Glomerular endothelial cell (primary cell): Measurements from ENCODE around the gene SYCN. TPM values are rescaled to one million over a fixed set of nuclear protein-coding genes. Genes with fewer than 3 reads are reported as not detected.

Experiments used
- DNase-seq: peaks from one replicate; pipeline ENCODE4 v3.0.0-alpha.2; 2011; ENCODE audit warnings: low read depth, low spot score; ENCODE audit errors: extremely low read depth
- total RNA-seq: library from RNA; depleted of rRNA; stranded (reverse); fragments of >200 nt; gene quantifications from 2 replicates; pipeline ENCODE4 v1.2.3, GENCODE V29; 2015

The SYCN gene
- total RNA-seq, 1 donor from 2014 or later, result not detected

- DNase-seq, result no peak
Observed at GRCh38 chr19:39173502-39173991, 30.5 kb downstream of the SYCN start.

DNA sequence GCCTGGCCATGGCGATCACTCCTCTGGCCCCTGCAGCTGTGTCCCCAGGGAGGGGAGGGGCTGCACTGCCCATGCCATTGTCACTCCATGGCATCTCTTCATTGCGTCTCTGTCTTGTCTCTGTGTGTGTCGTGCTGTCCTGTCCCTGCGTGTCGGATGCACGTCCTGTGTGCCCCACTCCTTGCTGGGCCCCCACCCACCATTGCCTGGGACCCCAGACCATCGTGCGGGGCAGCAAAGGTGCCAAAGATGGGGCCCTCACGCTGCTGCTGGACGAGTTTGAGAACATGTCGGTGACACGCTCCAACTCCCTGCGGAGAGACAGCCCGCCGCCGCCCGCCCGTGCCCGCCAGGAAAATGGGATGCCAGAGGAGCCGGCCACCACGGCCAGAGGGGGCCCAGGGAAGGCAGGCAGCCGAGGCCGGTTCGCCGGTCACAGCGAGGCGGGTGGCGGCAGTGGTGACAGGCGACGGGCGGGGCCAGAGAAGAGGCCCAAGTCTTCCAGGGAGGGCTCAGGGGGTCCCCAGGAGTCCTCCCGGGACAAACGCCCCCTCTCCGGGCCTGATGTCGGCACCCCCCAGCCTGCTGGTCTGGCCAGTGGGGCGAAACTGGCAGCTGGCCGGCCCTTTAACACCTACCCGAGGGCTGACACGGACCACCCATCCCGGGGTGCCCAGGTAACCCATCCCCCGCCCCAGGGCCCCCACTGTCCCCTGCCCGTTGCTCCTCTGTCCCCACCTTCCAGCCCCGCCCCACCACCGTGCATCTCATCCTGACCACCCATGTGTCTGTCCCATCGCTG, 31.2 kb downstream of the SYCN start:
- DNase-seq, result no peak

DNA sequence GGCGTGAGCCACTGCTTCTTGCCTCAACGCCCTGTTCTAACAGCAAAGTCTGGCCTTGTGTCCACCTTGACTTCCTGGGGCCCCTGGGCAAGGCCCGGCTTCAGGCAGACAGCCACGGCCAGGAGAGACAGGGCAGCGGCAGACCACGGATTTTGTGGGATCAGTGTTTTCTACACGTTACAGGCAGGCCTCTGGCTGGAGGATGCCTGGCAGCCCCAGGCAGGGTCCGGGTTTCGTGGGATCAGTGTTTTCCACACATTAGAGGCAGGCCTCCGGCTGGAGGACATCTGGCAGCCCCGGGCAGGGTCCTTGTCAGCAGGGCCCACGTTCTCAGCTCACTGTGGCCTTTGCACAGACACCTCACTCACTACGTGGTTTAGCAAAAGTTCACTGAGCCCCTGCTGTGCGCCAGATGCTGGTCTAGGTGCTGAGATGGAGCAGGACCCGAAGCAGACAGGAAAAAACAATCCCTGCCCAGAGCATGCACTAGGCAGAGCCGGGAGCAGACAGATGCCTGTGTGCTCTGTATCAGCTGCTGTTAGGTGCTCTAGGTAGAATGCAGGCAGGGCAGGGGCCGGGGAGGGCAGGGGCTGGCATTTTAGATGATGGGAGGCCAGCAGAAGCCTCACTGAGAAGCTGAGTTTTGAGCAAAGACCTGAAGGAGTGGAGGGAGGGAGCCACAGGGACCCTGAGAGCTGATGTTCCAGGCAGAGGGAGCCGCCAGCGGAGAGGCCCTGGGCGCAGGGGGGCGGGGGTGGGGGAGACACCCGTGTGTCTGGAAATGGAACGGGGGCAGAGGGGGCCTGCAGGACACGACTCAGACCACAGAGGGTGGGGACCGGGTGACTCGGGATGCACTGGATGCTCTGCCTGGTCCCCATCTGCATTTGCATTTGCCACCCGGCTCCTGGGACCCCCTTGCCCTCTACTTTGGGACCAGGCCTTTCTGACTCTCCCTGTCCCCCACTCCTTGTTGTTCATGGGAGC, 32.3 kb downstream of the SYCN start:
- no peak for DNase-seq

DNA sequence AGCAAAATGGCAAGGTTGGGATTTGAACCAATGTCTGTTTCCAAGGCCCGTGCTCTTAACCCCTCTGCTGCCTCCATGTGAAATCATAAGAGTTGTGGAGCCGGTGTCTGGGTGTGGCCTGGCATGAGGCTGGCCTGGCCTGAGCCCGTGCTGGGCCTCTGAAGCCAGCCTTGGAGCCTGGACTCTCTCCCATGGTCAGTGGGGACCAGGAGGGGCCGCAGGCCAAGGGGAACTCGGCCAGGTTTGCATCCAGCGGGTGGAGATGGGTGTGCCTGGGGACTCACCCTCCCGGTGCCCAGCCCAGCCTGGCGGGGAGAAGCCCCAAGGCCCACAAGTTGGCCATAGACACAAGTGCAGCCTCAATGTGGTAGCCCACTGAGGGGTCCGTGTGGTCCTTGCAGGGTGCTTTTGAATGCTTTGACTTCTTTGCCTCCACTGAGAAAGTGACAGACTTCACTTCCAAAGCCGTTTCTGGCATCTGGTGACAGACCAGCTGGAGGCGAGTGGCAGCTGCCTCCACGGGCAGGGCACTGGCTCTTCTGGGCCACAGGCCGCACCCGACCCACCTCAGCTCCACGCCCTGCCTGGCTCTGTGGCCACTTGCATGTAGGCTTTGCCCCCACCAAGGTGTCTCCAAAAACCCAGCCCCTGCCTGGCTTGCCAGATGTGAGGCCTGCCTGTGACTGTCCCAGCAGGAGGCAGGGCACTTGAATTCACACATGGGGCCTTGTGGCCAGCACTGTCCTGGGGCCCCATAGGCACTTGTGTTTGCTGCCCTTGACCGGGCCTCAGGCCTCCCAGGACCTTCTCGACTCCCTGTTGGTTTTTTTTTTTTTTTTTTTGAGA, 33.5 kb downstream of the SYCN start:
- no peak for DNase-seq

GRCh38 chr19:39169143-39169810, 34.8 kb downstream of the SYCN start:
- no peak for DNase-seq

GRCh38 chr19:39168258-39169142, 35.6 kb downstream of the SYCN start:
- no peak for DNase-seq

- DNase-seq, result no peak
Observed at GRCh38 chr19:39167461-39168257, 36.4 kb downstream of the SYCN start.

GRCh38 chr19:39166571-39167391, 37.3 kb downstream of the SYCN start:
- no peak for DNase-seq

- no peak for DNase-seq
Observed at GRCh38 chr19:39165857-39166256, 38.2 kb downstream of the SYCN start.

DNA sequence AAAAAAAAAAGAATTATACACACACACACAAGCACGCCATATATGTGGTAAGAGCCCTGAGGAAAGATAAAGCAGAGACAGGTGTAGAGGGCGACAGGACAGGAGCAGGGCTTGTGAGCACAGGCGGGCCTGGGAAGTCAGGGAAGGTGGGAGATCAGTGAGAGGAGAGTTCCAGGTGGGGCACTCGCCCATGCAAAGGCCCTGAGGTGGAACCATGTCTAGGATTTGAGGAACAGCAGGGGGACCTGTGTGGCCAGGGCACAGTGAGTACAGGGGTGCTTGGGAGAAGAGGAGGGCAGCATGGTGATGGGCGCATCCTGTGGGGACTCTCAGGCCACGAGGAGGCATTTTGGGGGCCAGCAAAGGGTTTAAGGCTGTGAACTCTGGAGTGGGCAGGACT, 39.8 kb downstream of the SYCN start:
- no peak for DNase-seq

DNA sequence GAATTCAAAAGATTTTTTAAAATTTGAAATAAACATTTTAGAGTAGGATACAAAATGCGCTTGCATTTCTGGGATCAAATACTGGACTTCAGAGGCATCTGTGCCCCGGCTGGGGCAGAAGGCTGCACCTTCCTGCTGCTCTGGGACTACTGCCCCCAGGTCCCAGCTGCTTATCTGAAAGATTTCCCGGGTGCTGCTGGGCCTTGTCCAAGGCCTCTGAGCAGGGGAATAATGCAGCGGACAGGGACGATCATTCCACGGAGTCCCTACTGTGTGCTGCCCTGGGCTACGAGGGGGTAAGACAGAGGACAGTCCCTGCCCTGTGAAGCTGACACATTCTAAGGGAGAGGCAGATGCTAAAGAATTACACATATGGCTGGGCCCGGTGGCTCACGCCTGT, 40.4 kb downstream of the SYCN start:
- DNase-seq, result no peak

- no peak for DNase-seq
Observed at GRCh38 chr19:39162441-39163043, 41.5 kb downstream of the SYCN start.

- no peak for DNase-seq
Observed at GRCh38 chr19:39160889-39161672, 43.0 kb downstream of the SYCN start.

DNA sequence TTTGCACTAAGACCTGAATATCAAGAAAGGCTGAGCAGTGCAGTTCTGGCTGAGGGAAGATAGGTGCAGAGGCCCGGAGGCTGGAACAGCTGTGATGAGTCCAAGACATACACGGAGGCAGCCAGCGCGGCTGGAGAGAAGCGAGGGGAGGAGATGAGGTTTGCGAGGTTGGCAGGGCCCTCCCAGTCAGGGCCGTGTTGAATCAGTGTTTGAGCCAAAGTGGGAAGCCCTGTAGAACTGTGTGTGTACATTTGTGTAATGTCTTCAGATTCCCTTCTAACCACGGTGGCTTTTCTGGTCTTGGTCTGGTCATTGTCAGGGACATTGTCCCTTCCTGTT, 43.6 kb downstream of the SYCN start:
- no peak for DNase-seq

DNA sequence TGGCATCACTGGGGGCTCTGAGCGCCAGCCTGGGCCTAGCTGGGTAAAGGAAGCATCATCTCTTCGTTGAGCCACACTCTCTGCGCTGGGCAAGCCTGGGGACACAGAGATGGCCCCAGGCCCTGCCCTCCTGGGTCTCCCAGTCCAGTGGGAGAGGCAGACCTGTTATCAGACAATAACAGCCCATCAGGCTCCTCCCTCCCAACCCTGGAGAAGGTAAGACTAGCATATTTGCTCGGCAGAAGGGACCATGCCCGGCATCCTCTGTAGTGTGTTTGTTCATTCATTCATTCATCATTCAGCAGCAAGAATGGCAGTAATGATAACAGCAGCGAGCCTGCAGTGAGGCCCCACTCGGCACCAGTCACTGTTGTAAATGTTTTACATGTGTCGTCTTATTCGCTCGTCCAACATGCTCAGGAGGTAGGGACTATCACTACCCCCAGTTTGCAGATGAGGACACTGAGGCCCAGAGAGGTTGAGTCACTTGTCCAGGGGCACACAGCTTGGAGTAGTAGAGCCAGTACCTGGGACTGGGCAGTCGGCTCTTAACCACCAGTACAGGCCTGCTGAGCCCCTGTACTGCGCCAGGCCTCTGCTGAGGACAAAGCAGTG, 45.3 kb downstream of the SYCN start:
- no peak for DNase-seq

GRCh38 chr19:39157997-39158389, 46.1 kb downstream of the SYCN start:
- no peak for DNase-seq
